Stimulated activated CD8-positive, alpha-beta memory T cell treated with anti-CD3 and anti-CD28 coated beads, Interleukin-4, amount 100 ng/mL, for 48 hours (primary cell): ENCODE measurements around the gene IL3RA.
"Not testable (repeated sequence)": the region's sequence is repeated elsewhere in the genome, so short reads cannot be mapped to it uniquely, and the experiment has no call there.

Experiments used
- DNase-seq: peaks from one replicate; pipeline ENCODE4 v3.0.0-alpha.2; 2020

The IL3RA gene

DNA sequence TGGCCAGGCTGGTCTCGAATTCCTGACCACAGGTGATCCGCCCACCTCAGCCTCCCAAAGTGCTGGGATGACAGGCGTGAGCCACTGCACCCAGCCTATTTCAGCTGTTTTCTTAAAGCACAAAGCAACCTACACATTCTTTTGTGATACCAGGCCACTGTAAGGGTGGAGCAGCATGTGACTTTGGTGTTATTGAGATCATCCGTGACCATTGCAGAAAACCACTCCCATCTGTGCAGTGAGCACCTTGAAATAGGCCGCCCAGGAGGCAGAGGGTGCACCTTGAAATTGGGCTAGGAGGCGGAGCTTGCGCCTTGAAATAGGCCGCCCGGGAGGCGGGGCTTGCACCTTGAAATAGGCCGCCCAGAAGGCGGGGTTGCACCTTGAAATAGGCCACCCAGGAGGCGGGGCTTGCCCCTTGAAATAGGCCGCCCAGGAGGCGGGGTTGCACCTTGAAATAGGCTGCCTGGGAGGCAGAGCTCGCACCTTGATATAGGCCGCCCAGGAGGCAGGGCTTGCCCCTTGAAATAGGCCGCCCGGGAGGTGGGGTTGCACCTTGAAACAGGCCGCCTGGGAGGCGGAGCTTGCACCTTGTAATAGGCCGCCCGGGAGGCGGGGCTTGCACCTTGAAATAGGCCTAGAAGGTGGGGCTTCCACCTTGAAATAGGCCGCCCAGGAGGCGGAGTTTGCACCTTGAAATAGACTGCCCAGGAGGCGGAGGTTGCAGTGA lies 64.3 kb downstream of the IL3RA start:
- DNase-seq, result peak; percentile 38

DNA sequence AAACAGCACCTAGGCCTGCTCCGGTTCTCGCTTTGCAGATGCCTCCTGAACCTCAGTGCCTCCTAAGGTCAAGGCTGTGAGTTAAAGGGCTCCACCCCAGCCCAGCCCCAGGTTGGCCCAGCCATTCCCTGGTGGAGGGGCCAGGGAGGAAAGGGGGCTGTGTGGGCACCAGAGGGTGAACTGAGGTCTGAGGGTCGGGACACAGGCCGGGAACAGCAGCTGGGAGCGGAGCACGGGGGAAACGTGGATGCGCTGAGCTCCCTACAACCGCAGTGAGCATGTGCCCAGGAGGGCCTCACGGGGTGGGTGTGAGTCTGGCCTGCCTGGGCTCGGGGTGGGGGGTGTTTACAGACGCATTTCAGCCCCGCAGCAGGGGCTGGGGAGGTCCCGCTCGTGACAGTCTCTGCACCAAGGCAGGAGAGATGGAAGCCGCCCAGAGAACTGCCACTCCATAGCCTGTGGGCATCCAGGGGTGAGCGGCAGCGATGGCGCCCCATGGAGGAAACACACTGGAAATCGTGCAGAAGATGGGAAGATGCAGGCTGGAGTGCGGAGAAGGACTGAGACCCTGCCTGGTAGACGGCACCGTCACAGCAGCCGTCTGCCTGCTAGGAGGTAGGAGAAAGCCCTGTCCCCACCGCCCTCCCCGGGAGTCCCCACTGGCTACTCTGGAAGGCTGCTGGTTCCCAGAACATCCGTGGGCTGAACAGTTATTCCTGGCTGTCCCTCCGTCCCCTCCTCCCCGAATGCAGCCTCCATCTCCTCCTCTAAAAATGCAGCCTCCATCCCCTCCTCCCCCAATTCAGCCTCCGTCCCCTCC lies 65.2 kb downstream of the IL3RA start:
- DNase-seq, result peak; percentile 24

- peak; percentile 17 for DNase-seq
Measured at GRCh38 chrX:1403228-1403627, 66.6 kb downstream of the IL3RA start.

GRCh38 chrX:1403867-1404266 lies 67.3 kb downstream of the IL3RA start:
- not testable (repeated sequence) for DNase-seq

- not testable (repeated sequence) for DNase-seq
Measured at GRCh38 chrX:1405769-1406168, 69.2 kb downstream of the IL3RA start.

DNA sequence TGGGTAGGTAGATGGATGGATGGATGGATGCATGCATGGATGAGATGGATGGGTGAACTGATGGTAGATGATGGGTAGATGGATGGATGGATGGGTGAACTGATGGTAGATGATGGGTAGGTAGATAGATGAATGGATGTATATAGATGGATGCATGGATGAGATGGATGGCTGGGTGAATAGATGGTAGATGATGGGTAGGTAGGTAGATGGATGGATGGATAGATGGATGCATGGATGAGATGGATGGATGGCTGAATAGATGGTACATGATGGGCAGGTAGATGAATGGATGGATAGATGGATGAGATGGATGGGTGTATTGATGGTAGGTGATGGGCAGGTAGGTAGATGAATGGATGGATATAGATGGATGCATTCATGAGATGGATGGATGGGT lies 70.5 kb downstream of the IL3RA start:
- no peak for DNase-seq

GRCh38 chrX:1411326-1411725 lies 74.7 kb downstream of the IL3RA start:
- peak; percentile 19 for DNase-seq

GRCh38 chrX:1412551-1413161 lies 76.1 kb downstream of the IL3RA start:
- DNase-seq, result no peak

- DNase-seq, result no peak
Measured at GRCh38 chrX:1416327-1416784, 79.8 kb downstream of the IL3RA start.

DNA sequence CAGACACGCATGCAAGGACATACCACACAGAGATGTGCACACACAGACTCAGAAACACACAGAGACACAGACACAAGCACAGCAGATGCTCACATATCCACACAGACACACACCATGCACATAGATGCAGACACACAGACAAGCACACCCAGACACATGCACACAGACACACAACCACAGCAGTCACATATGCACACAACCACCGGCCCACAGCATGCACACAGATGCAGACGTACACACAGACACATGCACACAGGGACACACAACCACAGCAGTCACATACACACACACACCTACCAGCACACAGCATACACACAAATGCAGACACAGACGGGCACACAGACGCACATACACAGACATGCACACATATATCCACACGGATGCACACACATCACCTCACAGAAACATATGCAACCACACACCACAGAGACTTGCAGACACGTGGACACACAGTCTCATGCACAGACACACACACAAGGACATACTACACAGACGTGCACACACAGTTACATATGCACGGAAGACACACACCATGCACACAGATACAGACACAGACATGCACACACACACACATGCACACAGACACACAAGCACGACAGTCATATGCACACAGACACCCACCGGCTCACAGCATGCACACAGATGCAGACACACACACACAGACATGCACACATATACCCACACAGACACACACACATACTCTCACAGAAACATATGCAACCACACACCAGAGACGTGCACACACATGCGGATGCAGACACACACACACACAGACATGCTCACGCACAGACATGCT lies 80.6 kb downstream of the IL3RA start:
- no peak for DNase-seq

- no peak for DNase-seq
Measured at GRCh38 chrX:1417921-1418771, 81.6 kb downstream of the IL3RA start.

DNA sequence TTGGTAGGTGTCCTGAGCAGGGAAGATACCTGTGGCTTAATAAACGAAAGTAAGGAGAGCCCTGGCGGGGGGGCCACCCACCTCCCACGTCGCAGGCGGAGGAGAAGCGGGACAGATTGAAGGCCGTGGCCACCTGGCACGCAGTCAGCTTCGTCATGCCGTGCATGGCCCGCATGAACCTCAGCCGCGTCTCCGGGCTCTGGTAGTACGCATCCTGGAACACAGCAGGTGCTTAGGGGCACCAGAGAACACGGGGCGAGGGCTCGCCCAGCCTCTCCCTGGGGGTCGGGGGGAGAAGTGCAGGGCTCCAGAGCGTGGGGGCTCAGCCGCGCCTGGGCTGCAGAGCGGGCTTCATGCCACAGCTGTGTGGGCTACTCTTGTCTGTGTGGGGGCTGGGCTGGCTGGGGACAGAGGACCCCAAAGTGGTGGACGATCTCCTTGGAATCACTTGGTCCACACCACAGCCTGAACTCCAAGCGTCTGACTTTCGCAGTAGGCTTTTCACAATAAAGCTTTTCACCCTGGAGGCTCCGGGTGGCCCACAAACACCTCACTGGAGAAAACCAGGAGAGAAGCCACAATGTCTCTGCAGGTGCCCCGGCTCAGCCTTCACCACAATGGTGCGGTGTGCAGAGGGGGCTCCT lies 82.4 kb downstream of the IL3RA start:
- DNase-seq, result no peak

DNA sequence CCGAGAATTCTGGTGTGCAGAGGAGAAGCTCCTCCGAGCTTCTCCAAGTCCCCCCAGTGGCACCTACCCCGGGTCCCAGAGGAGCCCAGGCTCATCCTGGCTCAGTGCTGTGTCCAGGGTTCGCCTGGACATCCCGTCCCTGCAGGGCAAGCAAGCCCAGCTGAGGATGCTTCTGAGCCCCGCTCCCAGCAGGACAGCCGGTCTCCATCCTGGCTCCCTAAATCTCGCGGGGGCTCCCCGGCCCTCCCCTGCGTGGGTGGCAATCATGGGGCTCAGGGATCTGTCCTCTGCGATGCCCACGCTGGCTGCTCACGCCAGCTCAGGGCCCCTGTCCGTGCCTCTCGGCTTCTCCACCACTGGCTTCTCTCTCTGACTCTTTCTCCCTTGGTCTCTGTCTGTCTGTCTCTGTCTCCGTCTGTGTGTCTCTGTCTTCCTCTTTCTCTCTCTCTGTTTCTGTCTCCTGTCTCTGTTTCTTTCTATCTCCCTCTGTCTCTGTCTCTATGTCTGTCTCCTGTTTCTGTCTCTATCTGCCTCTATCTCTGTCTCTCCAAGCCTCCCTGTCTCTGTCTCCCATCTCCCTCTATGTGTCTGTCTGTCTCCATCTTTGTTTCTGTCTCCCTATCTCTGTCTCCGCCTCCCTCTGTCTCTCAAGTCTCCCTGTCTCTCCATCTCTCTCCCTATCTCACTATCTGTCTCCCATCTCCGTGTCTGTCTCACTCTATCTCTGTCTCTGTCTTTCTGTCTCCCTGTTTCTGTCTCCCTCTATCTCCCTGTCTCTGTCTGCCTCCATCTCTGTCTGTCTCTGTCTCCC lies 83.2 kb downstream of the IL3RA start:
- DNase-seq, result no peak

DNA sequence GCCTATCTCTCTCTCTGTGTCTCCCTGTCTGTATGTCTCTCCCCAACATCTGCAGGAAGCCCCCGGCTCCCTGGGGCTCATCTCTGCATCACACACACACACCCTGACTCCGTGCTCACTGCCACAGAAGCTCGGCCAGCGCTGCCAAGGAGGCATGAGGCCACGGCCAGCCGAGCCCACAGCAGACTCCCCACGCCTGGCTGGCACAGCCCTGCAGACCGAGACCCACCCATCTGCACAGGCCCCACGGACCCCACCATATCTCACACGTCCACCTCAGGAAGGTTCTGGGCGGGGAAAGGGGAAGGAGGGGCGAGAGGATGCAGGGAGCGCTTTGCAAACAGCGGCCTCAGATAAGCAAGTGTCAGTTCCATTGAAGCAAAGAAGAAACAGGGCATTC lies 83.8 kb downstream of the IL3RA start:
- DNase-seq, result no peak

DNA sequence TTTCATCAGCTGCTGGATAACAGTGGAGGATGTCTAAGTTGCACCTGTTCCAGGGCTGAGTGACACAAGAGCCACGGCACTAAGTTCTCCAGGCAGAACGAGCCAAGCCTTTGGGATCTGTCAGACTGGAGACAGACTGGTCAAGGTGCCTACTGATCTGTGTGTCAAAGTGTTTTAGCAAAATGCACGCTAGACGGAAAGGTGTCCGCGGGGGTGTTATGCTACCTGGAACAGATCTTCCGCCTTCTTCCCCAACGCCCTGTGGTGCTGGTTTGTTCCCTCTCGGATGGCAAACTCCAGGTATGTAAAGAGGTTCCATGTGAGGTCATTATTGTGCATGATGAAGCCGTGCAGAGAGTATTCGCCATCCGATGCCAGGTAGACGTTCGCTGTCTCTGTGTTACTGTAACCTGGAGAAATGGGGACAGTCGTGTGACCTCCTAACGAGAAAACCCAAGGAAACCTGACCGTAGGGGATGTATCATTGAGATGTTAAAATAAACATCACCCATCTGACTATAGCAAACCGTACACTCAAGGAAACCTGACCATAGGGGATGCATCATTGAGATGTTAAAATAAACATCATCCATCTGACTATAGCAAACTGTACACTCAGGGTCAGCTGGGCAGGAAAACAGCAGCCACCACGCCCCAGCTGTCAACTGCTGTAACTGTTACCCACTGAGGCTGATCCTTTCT lies 85.0 kb downstream of the IL3RA start:
- DNase-seq, result no peak

DNA sequence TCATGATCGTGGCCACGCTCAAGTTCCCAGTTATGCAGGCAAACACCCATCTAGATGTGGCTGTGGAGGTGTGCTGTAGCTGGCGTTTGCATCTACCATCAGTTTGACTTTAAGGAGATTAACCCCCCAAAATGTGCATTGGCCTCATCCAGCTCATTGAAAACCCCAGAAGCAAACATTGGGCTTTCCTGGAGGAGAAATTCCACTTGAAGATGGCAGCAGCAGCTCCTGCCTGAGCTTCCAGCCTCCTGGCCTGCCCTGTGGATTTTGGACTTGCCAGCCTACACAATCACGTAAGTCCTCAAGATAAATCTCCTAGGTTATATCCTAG lies 85.5 kb downstream of the IL3RA start:
- DNase-seq, result no peak

GRCh38 chrX:1423215-1423614 lies 86.6 kb downstream of the IL3RA start:
- DNase-seq, result no peak

- DNase-seq, result no peak
Measured at GRCh38 chrX:1424147-1424851, 87.7 kb downstream of the IL3RA start.

DNA sequence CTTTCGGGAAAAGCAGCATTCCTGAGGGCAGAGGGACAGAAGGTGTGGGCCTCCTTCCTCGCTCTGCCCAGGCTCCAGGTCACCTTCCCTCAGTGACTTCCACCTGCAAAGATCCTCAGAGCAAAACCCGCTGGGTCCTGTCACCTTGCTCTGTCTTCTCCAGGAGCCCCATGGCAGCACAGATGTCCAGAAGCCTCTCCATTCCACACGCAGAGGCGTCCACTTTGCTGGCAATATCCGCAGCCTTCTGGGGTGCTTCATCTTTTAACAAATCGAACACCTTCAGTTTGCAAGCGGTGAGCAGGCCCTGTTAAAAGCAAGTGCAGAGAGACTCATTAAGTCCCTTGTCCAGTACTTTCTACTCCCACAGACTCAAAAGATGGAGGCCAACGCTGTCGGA lies 88.8 kb downstream of the IL3RA start:
- DNase-seq, result no peak
